Glomerular visceral epithelial cell (primary cell): ENCODE data around the gene HDLBP.
"Not testable (repeated sequence)": the region's sequence is repeated elsewhere in the genome, so short reads cannot be mapped to it uniquely, and the experiment has no call there.

Experiments
- DNase-seq: peaks from one replicate; pipeline ENCODE4 v3.0.0-alpha.2; 2016; ENCODE audit errors: extremely low spot score

The HDLBP gene

DNA sequence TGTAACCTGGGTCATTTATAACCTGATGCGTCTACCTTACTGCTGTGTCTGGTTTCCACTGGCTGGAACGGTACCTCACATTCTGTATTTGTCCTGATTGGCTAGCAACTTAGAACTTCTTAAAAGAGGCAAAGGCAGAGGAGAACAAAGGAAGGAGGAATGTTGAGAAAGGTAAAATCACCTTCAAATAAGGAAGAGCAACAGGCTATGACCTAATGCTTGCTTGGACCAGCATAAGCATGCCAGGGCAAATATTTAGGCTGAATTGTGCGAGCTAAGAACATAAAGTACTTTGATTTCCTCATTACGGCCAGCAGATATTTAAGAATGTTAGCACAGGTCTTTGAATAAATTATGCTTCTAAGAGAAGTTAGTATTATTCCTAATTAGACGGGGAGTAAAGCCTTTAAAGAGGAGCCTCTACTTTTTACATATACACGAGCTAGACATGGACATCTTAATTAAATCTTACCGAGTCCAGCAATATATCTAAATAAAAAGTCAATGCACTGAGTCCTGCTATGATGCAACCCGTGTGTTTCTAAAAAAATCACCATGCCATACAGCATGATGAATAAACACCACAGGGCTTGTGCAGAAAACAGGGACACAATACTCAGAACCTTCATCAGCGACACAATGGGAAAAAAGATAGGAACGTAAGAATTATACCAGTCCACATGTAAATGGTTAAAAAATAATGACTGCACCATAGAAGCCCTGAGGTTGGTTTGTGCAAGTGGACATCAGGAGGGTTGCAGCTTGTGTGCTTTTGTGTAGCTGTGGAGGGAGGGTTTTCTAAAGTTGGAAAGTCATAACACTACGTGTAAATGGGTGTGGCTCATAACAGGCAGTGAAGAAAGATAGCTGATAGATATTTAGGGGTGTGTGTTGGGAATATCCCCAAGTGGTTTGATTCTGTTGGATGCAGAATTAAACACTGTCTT lies 14.5 kb upstream of the HDLBP start:
- DNase-seq, result no peak

DNA sequence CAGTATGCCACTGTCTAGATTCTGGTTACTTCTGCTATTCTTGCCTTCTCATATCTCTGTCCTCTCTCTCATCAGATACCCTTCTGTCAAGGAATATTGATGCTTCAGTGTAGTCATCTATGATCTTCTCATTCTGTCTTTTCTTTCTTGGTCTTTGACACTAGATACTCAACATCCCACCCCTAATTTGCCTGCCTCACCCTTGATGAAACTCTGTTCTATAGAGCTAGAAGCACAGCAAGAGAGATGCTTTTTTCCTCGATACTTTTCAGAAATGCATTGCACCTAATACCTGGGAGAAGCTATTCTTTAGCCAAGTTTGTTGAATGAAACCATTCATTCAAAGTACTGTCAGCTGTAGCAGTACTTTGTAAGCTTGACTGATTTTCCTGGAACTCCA lies 9.8 kb upstream of the HDLBP start:
- DNase-seq, result no peak

DNA sequence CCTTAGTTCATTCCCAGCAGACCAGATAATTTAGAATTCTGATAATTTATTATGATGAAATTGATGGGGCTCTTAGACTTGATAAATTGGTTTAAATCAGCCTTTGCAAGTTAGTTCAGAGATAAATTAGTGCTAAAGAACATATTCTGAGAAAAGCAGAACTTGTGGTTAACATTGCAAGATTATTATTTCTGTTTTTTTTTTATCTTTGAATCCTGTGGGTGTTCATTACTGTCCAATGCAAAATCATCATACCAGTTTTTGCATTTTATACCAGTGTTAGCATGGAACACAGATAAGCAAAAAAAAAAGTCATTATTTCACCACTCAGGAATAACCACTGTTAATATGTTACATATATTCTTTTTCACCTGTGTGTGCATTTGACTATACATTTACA lies 9.3 kb upstream of the HDLBP start:
- no peak for DNase-seq

DNA sequence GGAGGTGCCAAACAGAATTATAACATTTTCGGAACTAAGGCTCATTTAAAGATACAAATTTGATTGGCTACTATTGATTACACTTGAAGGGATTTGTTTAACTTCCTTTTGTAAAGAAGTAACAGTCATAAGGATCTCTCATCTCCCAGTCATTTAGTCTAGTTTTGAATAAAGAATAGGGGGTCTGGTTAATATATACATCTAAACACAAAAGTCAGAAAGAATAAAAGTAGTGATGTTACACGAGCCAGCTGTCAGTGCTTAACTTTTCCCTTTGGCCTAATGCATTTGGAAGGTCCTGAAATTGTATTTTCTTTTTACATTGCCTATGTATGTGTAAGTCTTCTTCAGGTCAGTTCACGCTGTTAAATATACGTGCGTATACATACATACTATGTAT lies 8.3 kb upstream of the HDLBP start:
- DNase-seq, result no peak

DNA sequence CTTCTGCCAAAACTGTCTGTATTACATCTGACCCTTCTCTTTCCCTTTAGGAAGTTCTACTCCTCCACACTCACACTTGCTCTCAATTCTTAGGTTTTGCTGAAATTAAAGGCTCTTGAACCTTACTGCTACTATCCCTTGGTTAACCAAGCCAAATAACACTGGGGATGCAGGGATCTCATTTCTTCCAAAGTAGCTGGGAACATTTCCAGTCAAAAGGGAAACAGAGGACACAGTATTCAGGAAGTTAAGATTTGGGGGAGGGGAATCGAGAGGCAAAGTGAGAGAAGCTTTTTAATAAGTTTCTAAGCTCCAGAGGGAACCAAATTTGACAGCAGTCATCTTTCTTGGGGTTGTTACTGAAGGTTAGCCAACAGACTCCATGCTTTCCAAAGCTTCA lies 6.4 kb upstream of the HDLBP start:
- DNase-seq, result no peak

DNA sequence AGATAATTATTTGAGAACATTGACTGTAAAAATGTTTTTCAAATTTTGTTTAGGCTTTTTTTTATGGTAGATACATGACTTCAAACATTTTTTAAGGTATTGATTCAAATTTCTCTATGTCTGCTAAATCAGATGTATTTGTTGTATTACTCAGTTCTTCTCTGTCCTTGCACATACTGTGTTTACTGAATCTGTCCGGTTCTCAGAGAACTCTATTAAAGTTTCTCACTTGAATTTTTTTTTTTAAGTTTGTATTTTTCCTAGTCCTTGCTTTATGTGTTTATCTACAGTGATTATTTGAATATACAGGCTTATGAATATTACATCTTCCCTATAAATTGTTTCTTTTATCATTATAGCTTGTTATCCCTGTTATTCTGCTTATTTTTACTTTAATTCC lies 5.6 kb upstream of the HDLBP start:
- DNase-seq, result no peak

DNA sequence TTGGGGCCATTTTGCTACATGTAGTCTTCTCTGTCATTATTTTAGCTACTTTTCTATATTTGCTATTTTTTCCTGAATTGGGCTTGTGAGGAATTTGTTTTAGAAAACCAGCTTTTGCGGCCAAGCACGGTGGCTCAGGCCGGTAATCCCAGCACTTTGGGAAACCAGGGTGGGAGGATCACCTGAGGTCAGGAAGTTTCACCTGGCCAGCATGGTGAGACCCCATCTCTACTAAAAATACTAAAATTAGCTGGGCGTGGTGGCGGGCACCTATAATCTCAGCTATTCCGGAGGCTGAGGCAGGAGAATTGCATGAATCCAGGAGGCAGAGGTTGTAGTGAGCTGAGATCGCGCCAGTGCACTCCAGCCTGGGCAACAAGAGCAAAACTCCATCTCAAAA lies 4.9 kb upstream of the HDLBP start:
- no peak for DNase-seq

DNA sequence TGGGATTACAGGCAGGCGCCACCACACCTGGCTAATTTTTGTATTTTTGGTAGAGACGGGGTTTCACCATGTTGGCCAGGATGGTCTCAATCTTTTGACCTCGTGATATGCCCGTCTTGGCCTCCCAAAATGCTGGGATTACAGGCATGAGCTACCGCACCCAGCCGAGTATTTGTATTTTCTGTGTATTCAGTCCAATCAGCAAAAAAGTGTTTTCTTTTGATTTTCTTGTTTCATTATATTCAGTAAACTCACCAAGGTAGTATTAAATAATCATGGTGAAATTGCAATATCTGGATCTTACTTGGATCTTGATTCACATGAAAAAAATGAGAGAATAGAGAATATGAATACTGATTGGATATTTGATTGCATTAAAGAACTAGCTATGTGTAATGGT lies 3.4 kb upstream of the HDLBP start:
- DNase-seq, result not testable (repeated sequence)

DNA sequence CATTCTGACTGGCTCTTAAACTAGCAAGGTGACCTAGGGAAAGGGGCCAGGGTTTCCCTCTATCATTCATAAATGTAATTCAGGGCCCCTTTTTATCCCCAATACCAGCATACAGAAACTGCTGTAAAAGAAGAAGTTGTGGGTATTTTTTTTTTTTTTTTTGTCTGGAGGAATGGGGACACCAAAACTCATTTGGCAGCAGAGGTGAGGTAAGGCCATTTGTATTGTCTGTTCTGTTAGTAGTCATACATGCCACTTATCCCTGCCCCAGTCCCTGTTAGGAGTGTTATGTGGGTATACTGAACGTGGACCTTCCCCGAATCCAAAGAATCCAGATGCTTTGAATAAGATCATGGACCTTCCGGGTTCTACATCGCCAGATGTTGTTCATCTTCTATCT lies 1.9 kb upstream of the HDLBP start:
- no peak for DNase-seq

DNA sequence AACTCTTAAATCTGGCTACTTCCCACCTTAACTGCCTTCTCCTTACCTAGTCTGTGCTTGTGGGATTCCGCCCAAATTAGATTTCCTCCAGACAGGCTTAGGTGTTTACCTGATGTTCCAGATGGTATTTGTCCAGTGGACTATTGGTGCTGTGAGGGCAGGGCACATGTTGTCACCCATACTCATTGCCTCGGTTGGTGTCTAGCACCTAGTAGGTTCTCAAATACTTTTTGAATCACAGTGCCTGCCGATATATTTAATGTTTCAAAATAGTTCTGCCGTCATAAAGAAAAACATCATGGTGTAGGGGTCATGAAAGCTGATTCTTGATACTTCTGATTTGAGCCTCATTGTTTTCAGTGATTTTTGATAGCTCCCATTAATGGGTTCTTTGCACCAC lies 1.4 kb upstream of the HDLBP start:
- no peak for DNase-seq

DNA sequence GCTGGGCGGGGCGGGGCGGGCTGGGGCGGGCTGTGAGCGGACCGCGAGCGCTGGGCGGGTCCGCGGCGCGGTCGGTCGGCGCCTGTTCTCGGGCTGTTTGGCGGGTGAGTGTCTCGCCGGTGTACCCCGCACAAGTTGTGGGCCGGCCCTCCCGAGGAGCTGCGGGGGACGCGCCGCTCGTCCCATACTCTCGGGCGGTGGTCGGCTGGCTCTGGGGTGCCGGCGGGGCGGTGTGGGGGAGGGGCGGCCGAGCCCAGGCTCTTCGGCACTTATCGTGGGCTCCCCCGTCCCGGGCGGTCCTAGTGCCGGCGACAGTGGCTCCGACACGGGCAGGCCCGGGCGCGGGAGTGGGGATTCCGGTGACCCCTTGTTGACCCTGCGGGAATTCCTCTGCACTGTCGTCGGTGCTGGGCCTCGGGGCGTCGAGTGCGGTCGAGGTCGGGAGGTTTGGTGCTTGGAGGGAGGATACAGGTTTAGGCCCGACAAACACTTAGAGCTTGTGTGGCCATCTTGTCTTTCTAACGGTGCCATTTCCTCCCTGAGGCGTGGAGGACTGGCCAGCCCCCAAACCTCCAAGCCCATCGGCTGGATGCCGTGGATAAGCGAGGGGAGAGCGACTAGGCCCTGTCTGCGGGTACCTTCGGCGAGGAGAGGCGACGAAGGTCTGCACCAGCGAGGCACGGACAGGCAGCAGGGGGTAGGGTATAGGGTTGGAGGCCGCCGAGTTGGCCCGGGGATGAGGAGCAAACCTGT lies 583 bp upstream of the HDLBP start, which contains the start of gene SEPTIN2:
SEPTIN2 (plus strand) TSS at position 47 of the 753 bp plus-strand sequence. CDS start 8,308 bp downstream, outside the sequence.
- DNase-seq, result no peak

DNA sequence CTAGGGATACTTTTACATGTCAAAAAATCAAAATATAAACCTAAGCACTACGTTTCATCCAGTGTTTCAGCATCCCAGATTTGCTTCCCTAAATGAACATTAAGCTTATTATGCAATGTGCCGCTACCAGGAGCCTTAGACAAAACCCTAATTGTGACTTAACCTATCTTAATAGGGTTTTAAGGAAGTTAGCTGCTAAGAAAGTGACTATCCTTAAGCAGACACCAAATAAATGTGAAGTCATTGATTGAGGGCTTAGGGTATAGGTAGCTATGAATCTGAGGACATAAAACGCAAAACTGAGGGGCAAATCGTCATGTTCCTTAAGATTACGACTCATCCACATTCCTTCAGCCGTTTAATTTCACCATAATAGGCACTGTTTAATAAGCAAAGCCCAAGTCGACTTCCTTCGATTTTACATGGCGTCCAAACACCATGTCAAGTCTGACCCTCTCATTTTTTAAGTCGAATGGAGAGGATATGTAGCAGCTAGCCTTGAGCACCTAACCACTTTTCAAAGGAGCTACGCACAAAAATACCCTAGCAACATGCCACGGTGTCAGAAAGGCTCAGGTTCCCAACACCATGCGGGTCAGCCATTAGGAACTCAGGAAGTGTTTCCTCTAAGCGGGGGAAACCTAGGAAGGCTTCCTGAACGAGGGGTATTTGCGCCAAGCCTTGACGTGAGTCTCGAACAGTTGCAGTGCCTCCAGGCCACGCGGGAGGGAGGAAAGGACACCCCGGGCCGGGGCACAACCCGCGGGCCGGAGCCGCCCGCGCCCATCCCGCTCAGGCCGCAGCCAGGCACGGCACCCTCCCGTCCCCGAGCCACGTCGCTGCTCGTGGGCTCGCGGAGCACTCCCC lies 1.0 kb downstream of the HDLBP start:
- no peak for DNase-seq

DNA sequence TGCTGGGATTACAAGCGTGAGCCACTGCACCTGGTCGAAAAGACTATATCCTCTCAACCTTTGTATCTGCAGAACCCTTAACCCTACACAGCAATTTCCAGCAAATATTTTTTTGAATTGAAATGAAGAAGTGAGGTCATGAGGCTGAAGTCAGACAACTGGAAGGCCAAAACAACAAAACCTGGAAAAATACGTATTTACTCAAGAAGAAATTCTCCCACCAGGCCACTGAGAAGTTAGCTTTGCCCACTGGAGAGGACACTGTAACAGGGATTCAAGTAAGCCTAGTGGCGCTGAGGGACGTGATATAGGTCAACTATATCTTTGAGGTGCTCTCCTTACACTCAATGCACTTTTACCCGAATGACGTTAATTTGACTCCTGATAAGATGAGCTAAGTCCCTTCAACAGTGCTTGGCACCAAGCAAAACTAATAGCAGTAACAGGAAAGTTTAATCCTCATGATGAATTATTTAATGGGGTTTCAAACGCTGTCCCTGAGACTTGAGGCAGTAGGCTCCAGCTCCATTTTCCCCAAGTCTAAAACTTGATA lies 1.9 kb downstream of the HDLBP start:
- DNase-seq, result no peak

DNA sequence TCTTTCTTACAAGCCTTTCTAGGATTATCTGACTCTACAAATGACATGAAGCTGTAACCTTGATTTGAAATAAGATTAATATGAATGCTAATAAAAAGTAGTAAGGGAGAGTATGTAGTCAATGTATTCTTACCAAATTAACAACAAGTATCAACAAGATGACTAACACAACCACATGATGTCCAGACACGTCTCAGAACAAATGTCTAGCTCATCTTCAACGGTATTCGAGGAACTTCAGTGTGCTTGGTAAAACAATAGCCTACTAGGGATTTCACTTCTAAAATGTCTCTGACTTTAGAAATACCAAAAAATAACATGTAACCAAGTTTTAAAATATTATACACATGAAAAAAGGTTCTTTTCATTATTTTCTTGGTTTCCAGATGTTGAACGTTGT lies 3.4 kb downstream of the HDLBP start:
- peak; percentile 24 for DNase-seq

DNA sequence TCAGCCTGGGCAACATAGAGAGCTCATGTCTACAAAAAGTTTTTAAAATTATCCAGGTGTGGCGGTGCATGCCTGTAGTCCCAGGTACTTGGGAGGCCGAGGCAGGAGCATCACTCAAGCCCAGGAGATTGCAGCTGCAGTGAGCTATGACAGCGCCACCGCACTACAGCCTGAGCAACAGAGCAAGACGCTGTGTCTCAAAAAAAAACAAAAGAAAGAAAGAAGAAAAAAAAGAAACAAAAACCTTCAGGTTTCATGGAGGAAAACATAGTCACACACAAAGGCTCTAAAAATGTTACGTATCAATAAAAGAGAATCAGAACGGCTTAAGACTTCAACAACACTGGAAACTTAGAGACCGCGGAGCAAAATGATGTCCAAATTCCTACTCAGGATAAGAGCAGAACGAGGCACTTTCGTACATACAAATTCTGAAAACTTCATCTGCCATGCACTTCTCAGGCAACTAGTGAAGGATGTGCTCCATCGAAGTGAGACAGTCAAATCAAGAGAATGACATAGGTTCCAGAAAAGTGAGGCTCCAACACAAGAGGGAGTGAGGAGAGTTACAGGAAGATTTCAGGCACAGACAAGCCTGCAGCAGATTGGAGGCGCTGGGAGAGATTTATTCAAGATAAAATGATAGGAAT lies 4.4 kb downstream of the HDLBP start:
- DNase-seq, result peak; percentile 21

DNA sequence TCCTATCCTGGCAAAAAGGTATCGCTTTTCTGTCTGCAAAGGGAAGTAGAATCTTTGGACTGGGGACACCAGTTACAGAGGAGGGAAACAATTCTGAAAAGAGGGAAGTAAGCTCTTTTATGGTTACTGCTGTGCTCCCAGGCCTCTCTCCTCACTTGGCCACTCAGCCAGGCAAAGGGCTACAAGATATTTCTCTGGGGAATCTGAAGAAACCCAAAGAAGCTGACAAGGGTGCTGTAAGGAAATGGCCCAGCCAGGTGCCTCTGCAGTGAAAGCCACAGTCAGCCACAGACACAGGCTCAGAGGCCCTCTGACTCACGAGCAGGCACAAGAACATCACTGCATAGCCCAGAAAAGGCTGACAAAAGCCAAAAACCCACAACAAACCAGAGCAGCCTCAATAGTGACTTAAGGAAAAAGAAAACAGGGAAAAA lies 5.8 kb downstream of the HDLBP start:
- peak; percentile 72 for DNase-seq

DNA sequence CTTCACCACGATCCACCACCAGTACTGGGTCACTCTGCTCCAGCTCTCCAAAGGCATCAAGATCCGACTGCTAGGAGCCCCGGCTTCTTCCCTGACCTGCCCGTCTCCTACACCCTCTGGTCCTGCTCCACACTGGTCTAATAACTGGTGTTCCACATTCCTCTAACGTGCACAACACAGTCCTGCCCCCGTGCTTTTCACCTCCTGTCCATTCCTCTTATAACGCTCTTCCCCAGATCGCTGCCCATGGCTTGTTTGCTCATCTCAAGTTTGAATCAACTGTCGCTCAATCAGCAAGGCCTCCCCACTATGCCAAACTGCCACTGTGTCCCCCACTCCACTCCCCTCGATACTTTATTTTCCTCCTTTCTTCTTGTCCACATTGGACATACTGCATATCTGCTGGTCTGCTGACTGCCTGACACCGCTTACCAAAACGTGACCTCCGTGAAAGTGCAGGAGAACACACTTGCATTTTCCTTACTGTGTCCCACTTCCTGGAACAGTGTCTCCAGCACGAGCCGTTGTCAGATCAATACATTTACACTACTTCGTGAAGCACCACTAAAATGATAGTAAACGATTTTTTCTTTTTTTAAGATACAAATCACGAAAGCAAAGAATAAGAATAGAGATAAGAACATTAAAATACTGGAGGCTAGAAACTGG lies 6.5 kb downstream of the HDLBP start:
- no peak for DNase-seq

DNA sequence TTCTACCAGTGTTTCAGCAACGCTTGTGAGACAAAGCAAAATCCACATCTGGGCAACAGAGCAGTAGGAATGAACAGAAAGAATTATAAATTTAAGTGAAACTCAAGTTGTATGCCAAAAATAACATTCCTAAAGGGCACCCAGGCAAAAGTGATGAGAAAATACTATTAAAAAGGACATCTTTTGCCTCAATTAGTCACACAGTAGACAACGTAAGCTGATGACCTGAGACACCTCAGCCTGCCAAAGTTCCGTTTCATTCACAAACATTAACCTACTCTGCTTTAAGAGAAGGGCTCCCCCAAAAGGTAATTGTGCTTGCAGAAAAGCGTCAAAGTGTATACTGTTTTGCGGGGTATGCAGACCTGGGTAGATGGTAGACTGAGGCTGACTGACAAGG lies 7.2 kb downstream of the HDLBP start:
- peak; percentile 62 for DNase-seq

DNA sequence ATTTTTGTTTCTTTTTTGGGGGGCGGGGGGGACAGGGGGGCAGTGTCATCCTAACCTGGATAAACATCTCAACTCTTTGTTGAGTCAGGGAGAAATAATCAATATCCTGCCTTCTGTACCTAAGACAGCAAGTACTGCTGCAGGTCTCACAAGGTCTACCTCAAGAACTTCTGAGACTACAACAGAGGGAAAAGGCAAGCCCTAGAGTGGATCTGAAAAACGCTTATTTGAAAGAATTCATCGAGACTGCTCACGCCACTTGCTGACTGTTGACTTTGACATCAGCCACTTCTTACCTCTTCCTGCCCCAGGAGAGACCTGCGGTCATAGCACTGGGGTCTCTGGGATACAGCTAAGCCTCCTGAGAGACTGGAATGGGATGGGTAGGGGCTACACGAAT lies 8.4 kb downstream of the HDLBP start:
- no peak for DNase-seq

DNA sequence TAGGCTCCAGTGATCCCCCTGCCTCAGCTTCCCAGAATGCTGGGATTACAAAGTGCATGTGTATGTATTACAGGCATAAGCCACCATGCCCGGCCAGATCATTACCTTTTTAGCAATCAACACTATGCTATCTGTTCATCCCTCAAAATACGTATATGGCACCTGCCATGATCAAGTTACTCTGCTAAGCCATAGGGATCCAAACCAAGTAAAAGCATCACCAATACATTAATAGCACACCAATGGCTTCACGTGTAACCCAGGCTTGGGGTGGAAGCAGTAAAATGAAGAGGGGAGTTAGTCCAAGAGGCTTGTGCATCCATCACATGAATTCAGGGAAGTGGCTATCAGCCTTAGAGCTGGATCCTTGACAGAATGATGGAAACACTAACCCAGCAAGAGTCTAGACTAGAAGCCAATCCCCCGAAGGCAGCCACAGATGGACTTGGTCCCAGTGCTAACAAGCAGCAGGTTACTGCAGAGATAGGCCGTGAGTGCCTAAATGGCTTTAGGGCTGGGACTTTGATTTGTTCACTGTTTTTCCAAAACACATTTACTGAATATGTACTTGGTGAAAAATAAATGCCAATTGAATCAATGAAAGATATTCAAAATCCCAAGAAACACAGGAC lies 11.3 kb downstream of the HDLBP start:
- no peak for DNase-seq
